ENCODE results near the gene PDXK. TPM values are rescaled to one million over a fixed set of nuclear protein-coding genes. Genes with fewer than 3 reads are reported as not detected.
A peak's percentile ranks its signal among the peaks of the same experiment; 100 is the strongest.

PDXK gene
- total and polyA plus RNA-seq, 9 of the 15 experiments (the other 6 are each of a cell fraction or from before 2014, with no cell fraction given) = 5.6 to 162 (median 76.5) TPM

- no peak for TF ChIP-seq ETV5 (CRISPR knock-in tag; IDR thresholded peaks at IDR 0.05; ENCODE audit: low read depth)
- TF ChIP-seq SMC3 (conservative IDR thresholded peaks at IDR 0.05; ENCODE audit: insufficient read depth, low read depth, low read length) = no peak
- no peak for TF ChIP-seq KHSRP (IDR thresholded peaks at IDR 0.05)
- TF ChIP-seq RBFOX2 (IDR thresholded peaks at IDR 0.05; ENCODE audit: low read depth, low read length) = peak; percentile 46; the same call in 1 of the 2 replicates
- no peak for TF ChIP-seq NUFIP1 (IDR thresholded peaks at IDR 0.05; ENCODE audit: partially characterized antibody)
- TF ChIP-seq NR1H2 (CRISPR knock-in tag; IDR thresholded peaks at IDR 0.05) = no peak
- TF ChIP-seq ZBTB33 (CRISPR knock-in tag; IDR thresholded peaks at IDR 0.05) = peak; percentile 64; the same call in 1 of the 2 replicates
Measured at GRCh38 chr21:43801006-43801783, 82.3 kb downstream of the PDXK start (continued).

- no peaks in the 10 kb centered on the region for H3K27me3 ChIP-seq (ENCODE audit: control insufficient read depth in 2 of 2, insufficient read depth in 2 of 2, low read length in 2 of 2)
- no peak for FAIRE-seq
- ChIA-PET CTCF (ENCODE audit: low intra/inter-chr PET ratio) (no interaction called here), POLR2A (interaction anchor here (0.7 to 2.6 kb wide), 3 partner anchors 9 to 16 kb away, joined by 4 to 11 read pairs (median 6); partner anchors contain the start of gene RRP1)
- H3K9me3 ChIP-seq (replicated peaks; ENCODE audit: control insufficient read depth, insufficient read depth, low read depth, low read length) = no peaks in the 10 kb centered on the region
- no peaks in the 10 kb centered on the region for H3K79me2 ChIP-seq (ENCODE audit: control insufficient read depth, insufficient read depth, low read length)
- peaks cover 5% of the 10 kb centered on the region; the same call in 1 of the 2 replicates for H4K20me1 ChIP-seq (replicated peaks; ENCODE audit: control insufficient read depth, insufficient read depth, low read length)
- H2AFZ ChIP-seq (ENCODE audit: low read depth, low read length) = no peak overlapping the region
- H3K4me2 ChIP-seq (ENCODE audit: insufficient read depth, low read length) = no peak overlapping the region
- intact Hi-C loops (cut with micrococcal nuclease) (no loop called here), in situ Hi-C loops (cut with MboI) (no loop called here)
- H3K36me3 ChIP-seq (ENCODE audit: control insufficient read depth, insufficient read depth, low read length) = peaks cover 88% of the 10 kb centered on the region; the same call in 2 of the 3 replicates
- ATAC-seq = no peak
- H3K9me1 ChIP-seq (ENCODE audit: control insufficient read depth, insufficient read depth, low read length) = peaks cover 4% of the 10 kb centered on the region
- peak overlapping the region in 1 of 2 experiments; percentile 79; a peak in 2 of 4 replicates for H3K9ac ChIP-seq (ENCODE audit: insufficient read depth in 1 of 2, low read depth in 2 of 2, low read length in 2 of 2)
- 90% methylated on average over 14 of the region's 14 CpGs for WGBS (ENCODE audit: insufficient coverage, low coverage, missing lambda C conversion rate)
- DNase-seq (ENCODE audit: extremely low read depth in 1 of 4, low spot score in 3 of 4) = no peak
- peaks cover 10 to 52% of the 10 kb centered on the region in 2 experiments; a peak in 4 of 5 replicates for H3K4me1 ChIP-seq (replicated peaks in 1 of 2; ENCODE audit: control insufficient read depth in 2 of 2, insufficient read depth in 2 of 2, low read length in 2 of 2)
- TF ChIP-seq POLR2A (conservative IDR thresholded peaks at IDR 0.05) (peak; percentile 33; the same call in 1 of the 2 replicates), ETV6 (IDR thresholded peaks at IDR 0.05; ENCODE audit: borderline replicate concordance in 1 of 2, low read depth in 2 of 2, low read length in 1 of 2) (no peak), ETV6 (CRISPR knock-in tag; IDR thresholded peaks at IDR 0.05; ENCODE audit: borderline replicate concordance) (no peak), RBFOX2 (IDR thresholded peaks at IDR 0.05; ENCODE audit: low read depth, low read length) (peak; percentile 6; the same call in 1 of the 2 replicates), SUPT5H (IDR thresholded peaks at IDR 0.05) (0 out of 2 replicates have a peak, but pooled peaks have one; percentile 17), FOS (IDR thresholded peaks at IDR 0.05; ENCODE audit: extremely low read depth, insufficient read length) (no peak), HNRNPLL (IDR thresholded peaks at IDR 0.05; ENCODE audit: low read depth, low read length, poor library complexity, severe bottlenecking) (peak; percentile 10), KAT8 (IDR thresholded peaks at IDR 0.05; ENCODE audit: low read depth) (no peak), POLR2G (IDR thresholded peaks at IDR 0.05; ENCODE audit: low read depth, low read length) (peak; percentile 43)
- H3K4me3 ChIP-seq = no peak overlapping the region
- BruUV-seq (replicated peaks) = no TSS peak
- H3K27ac ChIP-seq (ENCODE audit: extremely low read depth, low read depth, low read length) = no peak overlapping the region
Measured at GRCh38 chr21:43802713-43803313, 83.9 kb downstream of the PDXK start.

All from K562 (cell line).